Activated CD8-positive, alpha-beta memory T cell treated with anti-CD3 and anti-CD28 coated beads for 36 hours (primary cell): ENCODE data around the gene TFF3. TPM values are rescaled to one million over a fixed set of nuclear protein-coding genes. Genes with fewer than 3 reads are reported as not detected.

Experiments used
- CTCF ChIA-PET: fragments of 350-600 bp; sonication (Branson Sonifier 250); formaldehyde crosslinking; loops from one replicate; lab custom pipeline; 2021; ENCODE audit warnings: antibody characterized with exemption; lab: Charles Lee
- POLR2A ChIA-PET: fragments of 350-600 bp; sonication (Branson Sonifier 250); formaldehyde crosslinking; loops from one replicate; lab custom pipeline; 2021; ENCODE audit warnings: antibody characterized with exemption; lab: Charles Lee
- total RNA-seq, 2 experiments: library from RNA; stranded (reverse); gene quantifications; one replicate each; pipeline ENCODE4 v1.2.3, GENCODE V29; 2021

The TFF3 gene
- total RNA-seq, 2 experiments from 2014 or later: not detected

GRCh38 chr21:42331660-42332059 lies 16.5 kb upstream of the TFF3 start:
- CTCF ChIA-PET: no interaction called here
- POLR2A ChIA-PET: no interaction called here

- ChIA-PET CTCF (no interaction called here), POLR2A (no interaction called here)
Observed at GRCh38 chr21:42330380-42331371, 15.5 kb upstream of the TFF3 start.

DNA sequence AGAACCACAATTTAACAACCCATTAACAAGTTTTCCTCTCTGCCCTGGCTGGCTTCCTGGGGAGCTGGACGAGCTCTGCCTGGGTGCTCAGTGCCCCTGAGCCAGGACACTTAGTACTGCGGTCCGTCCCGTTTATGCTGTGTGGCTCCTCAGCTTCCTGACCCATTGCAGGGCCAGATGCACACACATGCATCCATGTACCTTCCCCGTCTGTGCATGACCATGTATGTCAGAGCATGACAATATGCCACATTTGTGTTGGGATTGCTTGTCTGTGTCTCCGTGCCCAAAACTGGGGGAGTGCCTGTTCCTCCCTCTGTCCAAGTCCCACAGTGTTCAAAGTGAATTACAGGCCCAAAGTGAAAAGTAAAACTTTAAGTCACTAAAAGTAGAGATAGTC lies 9.7 kb upstream of the TFF3 start:
- ChIA-PET POLR2A (no interaction called here), CTCF (no interaction called here)

DNA sequence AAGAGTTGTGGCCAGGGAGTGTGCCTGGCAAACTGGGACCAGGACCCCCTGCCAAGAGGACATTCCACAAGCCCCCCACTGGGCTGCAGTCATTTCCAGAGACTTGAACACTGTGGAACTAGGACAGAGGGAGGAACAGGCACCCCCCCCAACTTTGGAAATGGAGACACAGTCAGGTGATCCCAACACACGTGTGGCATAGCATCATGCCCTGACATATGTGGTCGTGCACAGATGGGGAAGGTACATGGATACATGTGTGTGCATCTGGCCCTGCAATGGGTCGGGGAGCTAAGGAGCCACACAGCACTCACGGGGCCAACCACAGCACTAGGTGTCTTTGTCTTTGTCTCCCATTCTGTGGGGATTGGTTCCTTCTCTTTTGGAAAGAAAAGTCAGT lies 6.6 kb upstream of the TFF3 start:
- ChIA-PET POLR2A (no interaction called here), CTCF (interaction anchor here (1.3 kb wide), 1 partner anchor 10 kb away, joined by 3 read pairs; no protein-coding TSS in a partner anchor)

DNA sequence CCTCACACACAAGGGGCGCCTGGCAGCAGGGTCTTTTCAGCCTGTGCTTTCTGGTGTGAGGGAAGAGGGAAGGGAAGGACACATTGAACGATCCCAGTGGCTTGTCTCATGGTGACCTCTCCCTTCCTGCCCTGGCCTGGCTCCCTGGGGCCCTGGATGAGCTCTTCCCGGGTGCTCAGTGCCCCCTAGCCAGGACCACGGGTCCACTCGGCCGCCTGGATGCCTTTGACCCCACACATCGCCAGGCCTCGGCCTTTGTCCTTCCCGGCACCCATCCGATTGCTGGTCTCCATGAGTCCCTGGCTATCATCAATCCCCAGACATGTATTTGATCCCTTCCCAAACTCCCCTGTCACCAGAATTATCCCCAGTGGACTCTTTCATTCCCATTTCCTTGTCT lies 6.0 kb upstream of the TFF3 start:
- ChIA-PET POLR2A (no interaction called here), CTCF (interaction anchor here (1.3 kb wide), 1 partner anchor 10 kb away, joined by 3 read pairs; no protein-coding TSS in a partner anchor)

DNA sequence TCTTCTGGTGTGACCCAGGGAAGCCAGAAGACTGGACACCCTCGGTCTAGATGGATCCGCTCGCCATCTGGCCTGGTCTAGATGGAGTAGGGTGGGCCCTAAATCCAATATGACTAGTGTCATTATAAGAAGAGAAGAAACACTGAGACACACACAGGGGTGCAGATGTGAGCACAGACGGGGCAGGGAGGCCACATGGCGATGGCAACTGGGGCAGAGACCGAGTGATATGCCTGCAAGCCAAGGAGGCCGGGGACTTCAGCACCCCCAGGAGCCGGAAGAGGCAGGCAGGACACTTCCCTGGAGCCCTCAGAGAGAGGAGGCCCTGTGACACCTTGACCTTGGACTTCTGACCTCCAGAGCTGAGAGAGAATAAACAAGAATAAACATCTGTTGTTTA lies 5.6 kb upstream of the TFF3 start:
- CTCF ChIA-PET: interaction anchor here (1.3 to 1.5 kb wide), 2 partner anchors 9 to 16 kb away, joined by 3 read pairs; no protein-coding TSS in a partner anchor
- POLR2A ChIA-PET: no interaction called here

DNA sequence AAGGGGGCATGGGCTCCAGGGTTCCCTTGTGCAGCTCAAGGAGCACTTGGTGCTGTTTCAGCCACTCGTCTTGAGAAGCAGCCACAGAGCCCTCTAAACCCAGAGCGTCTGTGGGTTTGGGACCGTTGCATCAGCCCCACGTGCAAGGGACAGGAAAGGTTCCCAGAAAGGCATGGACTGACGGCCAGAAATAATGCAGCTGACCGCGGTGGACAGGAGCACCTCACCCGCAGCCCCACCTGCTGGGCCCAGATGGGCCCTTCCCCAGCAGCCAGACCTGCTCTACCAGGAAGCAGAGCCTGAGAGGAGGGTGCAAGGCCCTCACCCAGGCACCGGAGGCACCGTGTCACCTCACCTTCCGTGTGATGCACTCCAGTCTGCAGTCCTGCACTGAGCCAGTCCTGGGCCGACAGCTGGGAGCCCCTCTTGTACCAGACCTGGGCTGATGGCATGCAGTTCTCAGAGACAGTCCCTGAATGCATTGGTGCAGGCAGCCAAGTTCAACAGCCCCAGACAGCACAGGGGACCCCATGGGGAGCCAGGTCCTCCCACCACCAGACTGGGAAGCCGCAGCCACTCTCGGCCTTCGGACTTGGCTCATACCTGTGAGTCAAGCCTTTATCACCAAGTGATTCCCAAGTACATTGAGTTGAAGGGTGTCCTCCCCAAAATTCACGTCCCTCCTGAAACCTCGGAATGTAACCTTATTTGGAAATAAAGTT lies 4.8 kb upstream of the TFF3 start:
- POLR2A ChIA-PET: no interaction called here
- CTCF ChIA-PET: interaction anchor here (1.5 to 2.1 kb wide), 2 partner anchors 10 to 17 kb away, joined by 3 to 9 read pairs; no protein-coding TSS in a partner anchor

GRCh38 chr21:42319376-42319775 lies 4.2 kb upstream of the TFF3 start:
- CTCF ChIA-PET: interaction anchor here (0.8 to 2.1 kb wide), 3 partner anchors 9 to 131 kb away, joined by 3 to 9 read pairs (median 4); no protein-coding TSS in a partner anchor
- POLR2A ChIA-PET: no interaction called here

DNA sequence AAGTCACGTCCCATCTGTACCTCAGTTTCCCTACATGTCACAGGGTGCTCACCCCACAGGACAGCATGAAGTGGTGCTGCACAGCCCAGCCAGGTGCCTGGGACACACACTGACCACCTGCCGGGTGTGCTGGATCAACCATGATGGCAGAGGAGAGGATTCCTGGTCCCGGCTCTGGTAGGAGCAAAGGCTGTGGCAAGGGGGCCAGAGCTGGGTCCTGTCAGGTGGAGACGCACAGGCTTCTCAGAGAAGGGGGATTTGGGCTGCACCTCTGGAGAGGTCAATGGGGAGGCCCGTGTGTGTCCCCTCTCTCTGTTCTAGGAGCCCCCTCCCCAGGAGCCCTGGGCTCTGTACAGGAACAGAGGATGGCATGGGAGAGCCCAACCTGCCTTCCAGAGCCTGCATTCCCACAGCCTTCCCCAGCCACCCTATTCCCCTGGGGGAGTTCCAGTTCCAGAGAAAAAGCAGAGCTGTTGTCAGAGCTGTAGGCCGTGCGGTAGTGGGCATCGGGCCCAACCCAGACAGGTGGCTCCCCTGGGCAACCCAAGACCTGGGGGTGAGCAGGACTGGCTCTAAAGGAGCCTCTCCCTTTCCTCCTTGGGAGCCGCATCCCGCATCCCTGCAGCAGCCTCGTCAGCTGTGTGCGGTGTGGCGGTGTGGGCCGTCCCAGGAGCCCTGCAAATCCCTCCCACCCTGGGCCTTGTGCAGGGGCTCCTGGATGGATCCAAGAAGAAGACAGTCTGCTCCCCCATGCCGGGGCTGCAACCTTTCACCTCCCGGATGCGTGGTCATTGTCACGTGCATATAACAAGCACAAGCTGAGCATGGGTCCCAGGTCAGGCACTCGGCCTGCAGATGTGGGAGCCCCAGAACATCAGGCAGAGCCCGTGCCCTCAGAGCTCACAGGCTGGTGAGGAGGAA lies 2.9 kb upstream of the TFF3 start:
- POLR2A ChIA-PET: no interaction called here
- CTCF ChIA-PET: interaction anchor here (0.8 to 2.1 kb wide), 2 partner anchors 8 to 132 kb away, joined by 4 to 9 read pairs; no protein-coding TSS in a partner anchor

DNA sequence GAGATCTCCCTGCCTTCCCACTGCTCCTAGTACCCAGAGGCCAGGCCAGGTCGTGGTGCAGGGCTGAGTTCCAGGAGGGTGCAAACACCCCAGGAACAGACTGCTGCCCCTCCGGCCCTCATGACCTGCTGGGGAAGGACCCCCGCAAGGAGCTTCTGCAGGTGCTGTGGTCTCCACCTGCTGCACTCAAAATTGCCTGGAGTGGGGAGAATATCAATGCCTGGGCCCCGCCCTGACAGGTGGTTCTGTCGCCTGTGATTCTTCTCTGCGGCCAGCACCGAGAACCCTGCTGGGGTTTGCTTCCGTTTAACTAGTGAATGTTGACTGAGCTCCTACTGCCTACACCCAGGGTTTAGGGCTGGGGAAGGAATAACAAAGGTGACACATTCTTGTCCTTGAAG lies 2.1 kb upstream of the TFF3 start:
- POLR2A ChIA-PET: no interaction called here
- CTCF ChIA-PET: no interaction called here

- ChIA-PET CTCF (no interaction called here), POLR2A (no interaction called here)
Observed at GRCh38 chr21:42316891-42317290, 1.7 kb upstream of the TFF3 start.

DNA sequence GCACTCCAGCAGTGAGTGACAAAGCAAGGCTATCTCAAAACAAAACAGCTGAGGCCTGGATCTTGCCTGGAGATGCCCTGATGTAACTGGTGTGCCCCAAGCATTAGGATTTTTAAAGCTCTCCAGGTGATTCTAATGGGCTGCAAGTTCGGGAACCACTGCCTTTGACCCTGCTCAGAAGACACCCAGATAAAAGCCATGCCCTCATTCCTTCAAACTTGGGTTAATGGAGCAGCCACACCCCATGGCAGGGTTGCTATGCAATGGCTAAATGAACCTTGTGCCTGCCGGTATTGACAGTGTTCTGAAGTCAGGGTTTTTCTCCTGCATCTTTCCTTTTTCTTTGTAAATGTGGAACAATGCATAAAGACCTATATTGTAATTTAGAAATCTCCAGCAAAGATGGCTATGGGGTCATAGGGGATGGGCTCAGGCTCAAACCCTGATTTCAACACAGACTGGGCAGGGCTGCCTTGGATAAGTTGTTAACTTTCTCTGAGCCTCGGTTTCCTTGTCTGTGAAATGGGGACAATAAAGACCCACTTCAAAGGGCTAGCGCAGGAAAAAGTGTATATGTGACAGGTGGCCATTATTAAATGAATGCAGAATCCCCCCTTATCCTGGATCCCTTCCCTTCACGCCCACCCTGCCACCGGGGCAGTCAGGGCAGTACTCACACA lies 453 bp downstream of the TFF3 start:
- ChIA-PET POLR2A (no interaction called here), CTCF (interaction anchor here (1.6 kb wide), 1 partner anchor 135 kb away, joined by 3 read pairs; no protein-coding TSS in a partner anchor)

DNA sequence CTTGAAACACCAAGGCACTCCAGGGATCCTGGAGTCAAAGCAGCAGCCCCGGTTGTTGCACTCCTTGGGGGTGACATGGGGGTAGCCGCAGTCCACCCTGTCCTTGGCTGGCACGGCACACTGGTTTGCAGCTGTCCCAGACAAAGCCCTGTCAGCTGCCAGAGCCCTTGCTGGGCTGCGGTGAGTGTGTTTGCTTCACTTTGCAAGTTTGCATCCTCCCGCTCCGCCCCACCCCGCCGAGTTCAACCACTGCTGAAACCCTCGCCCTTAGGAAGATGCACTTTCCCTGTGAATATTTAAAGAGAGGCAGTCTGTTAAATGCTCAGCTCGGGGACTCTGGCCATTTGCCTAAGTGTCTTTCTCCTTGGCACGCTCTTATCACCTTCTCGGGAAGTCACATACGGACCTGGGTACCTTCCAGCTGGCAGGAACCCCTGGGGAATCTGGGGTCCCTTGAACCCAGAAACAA lies 1.7 kb downstream of the TFF3 start:
- CTCF ChIA-PET: no interaction called here
- POLR2A ChIA-PET: no interaction called here

- CTCF ChIA-PET: interaction anchor here (0.6 kb wide), 1 partner anchor 69 kb away, joined by 3 read pairs; no protein-coding TSS in a partner anchor
- POLR2A ChIA-PET: no interaction called here
Observed at GRCh38 chr21:42312626-42313104, 2.5 kb downstream of the TFF3 start.

GRCh38 chr21:42311816-42312625 lies 3.2 kb downstream of the TFF3 start:
- CTCF ChIA-PET: interaction anchor here (0.6 to 3.0 kb wide), 6 partner anchors 9 to 167 kb away, joined by 3 to 24 read pairs (median 4); no protein-coding TSS in a partner anchor
- POLR2A ChIA-PET: interaction anchor here (0.5 kb wide), 1 partner anchor 15 kb away, joined by 5 read pairs; no protein-coding TSS in a partner anchor

GRCh38 chr21:42311160-42311559 lies 4.0 kb downstream of the TFF3 start:
- POLR2A ChIA-PET: no interaction called here

More at GRCh38 chr21:42311160-42311559, 4.0 kb downstream of the TFF3 start:
- CTCF ChIA-PET: interaction anchor here (0.8 to 3.0 kb wide), 9 partner anchors 8 to 226 kb away, joined by 3 to 24 read pairs (median 4); no protein-coding TSS in a partner anchor
